ENCODE measurements around the gene COL11A1. TPM values are rescaled to one million over a fixed set of nuclear protein-coding genes. Genes with fewer than 3 reads are reported as not detected.
"Not testable (repeated sequence)": the region's sequence is repeated elsewhere in the genome, so short reads cannot be mapped to it uniquely, and the experiment has no call there.

The COL11A1 gene
- total RNA-seq, 4 donors from 2014 or later = 9.8 to 24.3 (median 12.8) TPM

- Histone ChIP-seq H3K4me3 (no peak overlapping the region), H3K27ac (no peak overlapping the region), H3K4me1 (no peaks in the 10 kb centered on the region), H3K27me3 (no peaks in the 10 kb centered on the region), H3K36me3 (no peaks in the 10 kb centered on the region), H3K9me3 (no peaks in the 10 kb centered on the region)
- 55 to 64% methylated on average over 3 of the region's 3 CpGs for WGBS, 2 donors
- TF ChIP-seq POLR2A (IDR thresholded peaks at IDR 0.05) (no peak), EP300 (IDR thresholded peaks at IDR 0.05) (no peak), CTCF (IDR thresholded peaks at IDR 0.05) (no peak)
- DNase-seq (ENCODE audit: low spot score in 2 of 2) = no peak
These were observed 170.9 kb downstream of the COL11A1 start for GRCh38 chr1:102937401-102937800.

- DNase-seq (ENCODE audit: low spot score in 2 of 2); H3K4me1 ChIP-seq; H3K27me3 ChIP-seq; H3K4me3 ChIP-seq; H3K9me3 ChIP-seq; H3K27ac ChIP-seq; H3K36me3 ChIP-seq: not testable (repeated sequence)
- WGBS, 2 donors = 87 to 89% methylated on average over 7 of the region's 9 CpGs
These were observed 175.0 kb downstream of the COL11A1 start for GRCh38 chr1:102933362-102933761.

GRCh38 chr1:102919659-102920058 is 188.7 kb downstream of the COL11A1 start:
- TF ChIP-seq EP300 (IDR thresholded peaks at IDR 0.05) (no peak), POLR2A (IDR thresholded peaks at IDR 0.05) (no peak), CTCF (IDR thresholded peaks at IDR 0.05) (no peak)
- 0 to 13% methylated on average over 1 of the region's 1 CpG for WGBS, 2 donors
- Histone ChIP-seq H3K36me3 (no peaks in the 10 kb centered on the region), H3K4me1 (no peaks in the 10 kb centered on the region), H3K9me3 (no peaks in the 10 kb centered on the region), H3K4me3 (no peak overlapping the region), H3K27me3 (no peaks in the 10 kb centered on the region), H3K27ac (no peak overlapping the region)
- no peak for DNase-seq (ENCODE audit: low spot score in 2 of 2)

- Histone ChIP-seq H3K27me3 (no peaks in the 10 kb centered on the region), H3K9me3 (no peaks in the 10 kb centered on the region), H3K36me3 (no peaks in the 10 kb centered on the region), H3K4me1 (no peaks in the 10 kb centered on the region), H3K4me3 (no peak overlapping the region), H3K27ac (no peak overlapping the region)
- no peak for DNase-seq (ENCODE audit: low spot score in 2 of 2)
- WGBS, 2 donors = 54 to 56% methylated on average over 1 of the region's 1 CpG
- TF ChIP-seq EP300 (IDR thresholded peaks at IDR 0.05) = no peak
- no peak for TF ChIP-seq CTCF (IDR thresholded peaks at IDR 0.05)
- TF ChIP-seq POLR2A (IDR thresholded peaks at IDR 0.05) = no peak
These were observed 206.3 kb downstream of the COL11A1 start for GRCh38 chr1:102901996-102902395.

- no peaks in the 10 kb centered on the region for H3K4me1 ChIP-seq
- no peaks in the 10 kb centered on the region for H3K9me3 ChIP-seq
- WGBS, 2 donors = 81 to 82% methylated on average over 3 of the region's 3 CpGs
- no peak overlapping the region for H3K4me3 ChIP-seq
- no peak for DNase-seq (ENCODE audit: low spot score in 2 of 2)
- H3K27ac ChIP-seq = no peak overlapping the region
- TF ChIP-seq POLR2A (IDR thresholded peaks at IDR 0.05) (no peak), CTCF (IDR thresholded peaks at IDR 0.05) (no peak), EP300 (IDR thresholded peaks at IDR 0.05) (no peak)
- H3K36me3 ChIP-seq = no peaks in the 10 kb centered on the region
- H3K27me3 ChIP-seq = no peaks in the 10 kb centered on the region
These were observed 208.4 kb downstream of the COL11A1 start for GRCh38 chr1:102899935-102900334.

GRCh38 chr1:102897557-102897956 is 210.8 kb downstream of the COL11A1 start:
- Histone ChIP-seq H3K27me3 (no peaks in the 10 kb centered on the region), H3K9me3 (no peaks in the 10 kb centered on the region), H3K4me3 (no peak overlapping the region), H3K36me3 (no peaks in the 10 kb centered on the region), H3K27ac (no peak overlapping the region), H3K4me1 (no peaks in the 10 kb centered on the region)
- DNase-seq (ENCODE audit: low spot score in 2 of 2) = no peak
- TF ChIP-seq POLR2A (IDR thresholded peaks at IDR 0.05) (no peak), EP300 (IDR thresholded peaks at IDR 0.05) (peak in 1 of 2 donors; percentile 24)
- 12% methylated on average over 3 of the region's 3 CpGs for WGBS, 2 donors
